ENCODE results near the gene NFXL1.

NFXL1 gene

DNA sequence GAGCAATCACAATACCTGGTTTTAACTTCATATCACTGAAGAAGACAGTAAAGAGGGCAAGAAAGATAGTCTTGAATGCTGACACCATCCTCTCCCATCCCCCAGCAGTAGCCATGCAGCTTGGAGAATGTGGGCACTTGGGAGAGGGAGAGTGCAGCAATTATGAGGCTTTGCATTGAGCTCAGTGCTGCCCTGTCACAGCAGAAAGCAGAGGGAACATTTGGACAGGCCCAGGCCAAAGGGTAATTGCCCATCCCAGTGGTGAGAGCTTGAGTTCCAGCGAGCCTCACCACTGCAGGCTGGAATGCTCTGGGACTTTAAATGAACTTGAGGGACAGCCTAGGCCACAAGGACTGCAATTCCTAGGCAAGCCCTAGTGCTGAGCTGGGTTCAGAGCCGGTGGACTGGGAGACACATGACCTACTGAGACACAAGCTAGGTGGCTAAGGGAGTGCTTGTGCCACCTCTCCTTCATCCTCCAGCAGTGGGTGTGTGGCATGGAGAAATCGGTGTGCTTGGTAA is 112.8 kb downstream of the NFXL1 start:
- no peaks in the 10 kb centered on the region for H3K4me1 ChIP-seq (ENCODE audit: control insufficient read depth, low read length)
- H3F3A ChIP-seq (ENCODE audit: control insufficient read depth, insufficient read depth), result no peaks in the 10 kb centered on the region
- H3K79me2 ChIP-seq (ENCODE audit: control insufficient read depth, low read length), result no peaks in the 10 kb centered on the region
- H3K27ac ChIP-seq (ENCODE audit: low read depth, low read length), result no peak overlapping the region
- no peak for TF ChIP-seq EZH2phosphoT487 (IDR thresholded peaks at IDR 0.05; ENCODE audit: borderline replicate concordance, low read length)
- TF ChIP-seq, protein P1, sequence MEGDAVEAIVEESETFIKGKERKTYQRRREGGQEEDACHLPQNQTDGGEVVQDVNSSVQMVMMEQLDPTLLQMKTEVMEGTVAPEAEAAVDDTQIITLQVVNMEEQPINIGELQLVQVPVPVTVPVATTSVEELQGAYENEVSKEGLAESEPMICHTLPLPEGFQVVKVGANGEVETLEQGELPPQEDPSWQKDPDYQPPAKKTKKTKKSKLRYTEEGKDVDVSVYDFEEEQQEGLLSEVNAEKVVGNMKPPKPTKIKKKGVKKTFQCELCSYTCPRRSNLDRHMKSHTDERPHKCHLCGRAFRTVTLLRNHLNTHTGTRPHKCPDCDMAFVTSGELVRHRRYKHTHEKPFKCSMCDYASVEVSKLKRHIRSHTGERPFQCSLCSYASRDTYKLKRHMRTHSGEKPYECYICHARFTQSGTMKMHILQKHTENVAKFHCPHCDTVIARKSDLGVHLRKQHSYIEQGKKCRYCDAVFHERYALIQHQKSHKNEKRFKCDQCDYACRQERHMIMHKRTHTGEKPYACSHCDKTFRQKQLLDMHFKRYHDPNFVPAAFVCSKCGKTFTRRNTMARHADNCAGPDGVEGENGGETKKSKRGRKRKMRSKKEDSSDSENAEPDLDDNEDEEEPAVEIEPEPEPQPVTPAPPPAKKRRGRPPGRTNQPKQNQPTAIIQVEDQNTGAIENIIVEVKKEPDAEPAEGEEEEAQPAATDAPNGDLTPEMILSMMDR (IDR thresholded peaks at IDR 0.05; ENCODE audit: low read depth, low read length, poor library complexity, severe bottlenecking), result no peak
- no peaks in the 10 kb centered on the region for H4K20me1 ChIP-seq (ENCODE audit: control insufficient read depth, insufficient read depth, low read depth, low read length)
- H3K4me3 ChIP-seq (ENCODE audit: low read length), result no peak overlapping the region
- H3K9me3 ChIP-seq (ENCODE audit: control insufficient read depth, insufficient read depth, low read length), result no peaks in the 10 kb centered on the region
- H3K27me3 ChIP-seq (ENCODE audit: control insufficient read depth, low read length), result no peaks in the 10 kb centered on the region
- no peak overlapping the region for H3K4me2 ChIP-seq (ENCODE audit: low read length)
- H3K36me3 ChIP-seq (ENCODE audit: control insufficient read depth, low read length), result no peaks in the 10 kb centered on the region
- no peaks in the 10 kb centered on the region for H3K9me2 ChIP-seq (replicated peaks; ENCODE audit: control insufficient read depth, low read length)

GRCh38 chr4:47798165-47798564 is 116.2 kb downstream of the NFXL1 start:
- Histone ChIP-seq H3K27ac (ENCODE audit: low read depth, low read length) (no peak overlapping the region), H3K9me2 (replicated peaks; ENCODE audit: control insufficient read depth, low read length) (no peaks in the 10 kb centered on the region), H3K79me2 (ENCODE audit: control insufficient read depth, low read length) (no peaks in the 10 kb centered on the region), H3K4me2 (ENCODE audit: low read length) (no peak overlapping the region), H3K36me3 (ENCODE audit: control insufficient read depth, low read length) (no peaks in the 10 kb centered on the region), H3K9me3 (ENCODE audit: control insufficient read depth, insufficient read depth, low read length) (no peaks in the 10 kb centered on the region), H3K4me1 (ENCODE audit: control insufficient read depth, low read length) (no peaks in the 10 kb centered on the region), H4K20me1 (ENCODE audit: control insufficient read depth, insufficient read depth, low read depth, low read length) (no peaks in the 10 kb centered on the region), H3K27me3 (ENCODE audit: control insufficient read depth, low read length) (no peaks in the 10 kb centered on the region), H3F3A (ENCODE audit: control insufficient read depth, insufficient read depth) (no peaks in the 10 kb centered on the region), H3K4me3 (ENCODE audit: low read length) (no peak overlapping the region)
- TF ChIP-seq, protein P1 (IDR thresholded peaks at IDR 0.05; ENCODE audit: low read depth, low read length, poor library complexity, severe bottlenecking), result no peak
- TF ChIP-seq EZH2phosphoT487 (IDR thresholded peaks at IDR 0.05; ENCODE audit: borderline replicate concordance, low read length), result no peak

All from DOHH2 (cell line).